DOHH2 (cell line): ENCODE data around the gene SEMA6A.
"Not testable (repeated sequence)": the region's sequence is repeated elsewhere in the genome, so short reads cannot be mapped to it uniquely, and the experiment has no call there.

ENCODE experiments used
- H3F3A ChIP-seq: fragments of 200-600 bp; sonication (generic), shearing (Covaris generic); 2 replicates; pipeline ENCODE4 v1.6.0; 2016; ENCODE audit warnings: antibody characterized with exemption, mild to moderate bottlenecking; ENCODE audit not compliant: control insufficient read depth, insufficient read depth
- H3K27ac ChIP-seq: fragments of 200-600 bp; sonication (generic); 2 replicates; pipeline ENCODE4 v1.5.1; 2014; ENCODE audit warnings: low read depth, mild to moderate bottlenecking, low read length, moderate library complexity
- H3K27me3 ChIP-seq: fragments of 200-600 bp; sonication (generic); 2 replicates; pipeline ENCODE4 v1.6.1; 2014; ENCODE audit warnings: mild to moderate bottlenecking, low read length, mixed read lengths; ENCODE audit not compliant: control insufficient read depth
- H3K36me3 ChIP-seq: fragments of 200-600 bp; sonication (generic); 2 replicates; pipeline ENCODE4 v1.6.1; 2014; ENCODE audit warnings: mild to moderate bottlenecking, low read length, moderate library complexity, mixed read lengths; ENCODE audit not compliant: control insufficient read depth
- H3K4me1 ChIP-seq: fragments of 200-600 bp; sonication (generic); 2 replicates; pipeline ENCODE4 v1.6.1; 2014; ENCODE audit warnings: mild to moderate bottlenecking, low read length, mixed read lengths; ENCODE audit not compliant: control insufficient read depth
- H3K4me2 ChIP-seq: fragments of 200-600 bp; sonication (generic); 2 replicates; pipeline ENCODE4 v1.6.0; 2014; ENCODE audit warnings: mild to moderate bottlenecking, low read length, moderate library complexity
- H3K4me3 ChIP-seq: fragments of 200-600 bp; sonication (generic); 2 replicates; pipeline ENCODE4 v1.5.1; 2014; ENCODE audit warnings: mild to moderate bottlenecking, low read length, mixed read lengths
- H3K79me2 ChIP-seq: fragments of 200-600 bp; sonication (generic); 2 replicates; pipeline ENCODE4 v1.6.1; 2014; ENCODE audit warnings: mild to moderate bottlenecking, low read length, mixed read lengths; ENCODE audit not compliant: control insufficient read depth
- H3K9me2 ChIP-seq: fragments of 200-600 bp; sonication (generic); replicated peaks from 2 replicates; pipeline ENCODE4 v1.6.1; 2014; ENCODE audit warnings: mild to moderate bottlenecking, low read length, mixed read lengths; ENCODE audit not compliant: control insufficient read depth
- H3K9me3 ChIP-seq: fragments of 200-600 bp; sonication (generic); 2 replicates; pipeline ENCODE4 v1.6.1; 2014; ENCODE audit warnings: antibody characterized with exemption, low read length, mixed read lengths; ENCODE audit not compliant: control insufficient read depth, insufficient read depth
- H4K20me1 ChIP-seq: fragments of 200-600 bp; sonication (generic); 2 replicates; pipeline ENCODE4 v1.6.0; 2014; ENCODE audit warnings: low read depth, mild to moderate bottlenecking, antibody characterized with exemption, low read length, moderate library complexity; ENCODE audit not compliant: control insufficient read depth, insufficient read depth
- CTCF ChIP-seq: fragments of 200-600 bp; sonication (generic); IDR thresholded peaks from one replicate; pipeline ENCODE4 v1.5.1; 2014; ENCODE audit warnings: antibody characterized with exemption, mild to moderate bottlenecking, low read depth, low read length; ENCODE audit not compliant: poor library complexity, severe bottlenecking
- EZH2phosphoT487 ChIP-seq: fragments of 200-600 bp; sonication (generic); IDR thresholded peaks from 2 replicates; pipeline ENCODE4 v1.6.1; 2017; ENCODE audit warnings: borderline replicate concordance, mild to moderate bottlenecking, antibody characterized with exemption, low read length, moderate library complexity, mixed read lengths

The SEMA6A gene

DNA sequence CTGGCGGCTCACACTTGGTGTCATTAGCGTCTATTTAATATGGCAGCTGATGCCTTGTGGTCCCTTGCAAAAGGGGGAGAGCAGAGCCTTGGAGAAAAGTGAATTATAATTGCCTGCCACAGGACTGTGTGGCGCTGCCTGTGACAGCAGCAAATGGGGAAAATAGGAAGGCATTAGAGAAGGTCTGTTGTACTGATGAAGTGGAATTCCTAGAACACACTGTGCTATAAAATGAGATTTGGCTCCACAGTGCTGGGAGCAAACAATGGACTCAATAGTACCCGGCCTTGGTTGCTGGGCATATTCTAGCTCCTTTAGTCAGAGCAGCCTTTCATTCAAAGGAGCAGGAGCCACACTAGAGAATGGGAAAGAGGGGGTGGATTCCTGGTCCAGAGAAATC, 21.3 kb downstream of the SEMA6A start:
- no peaks in the 10 kb centered on the region for H3F3A ChIP-seq
- no peaks in the 10 kb centered on the region for H4K20me1 ChIP-seq
- H3K9me2 ChIP-seq = no peaks in the 10 kb centered on the region
- H3K9me3 ChIP-seq = no peaks in the 10 kb centered on the region
- no peaks in the 10 kb centered on the region for H3K4me1 ChIP-seq
- no peak overlapping the region for H3K27ac ChIP-seq
- H3K4me2 ChIP-seq = no peak overlapping the region
- no peak overlapping the region for H3K4me3 ChIP-seq
- no peaks in the 10 kb centered on the region for H3K79me2 ChIP-seq
- H3K27me3 ChIP-seq = no peaks in the 10 kb centered on the region
- no peaks in the 10 kb centered on the region for H3K36me3 ChIP-seq
- no peak for TF ChIP-seq EZH2phosphoT487
- TF ChIP-seq CTCF = no peak

DNA sequence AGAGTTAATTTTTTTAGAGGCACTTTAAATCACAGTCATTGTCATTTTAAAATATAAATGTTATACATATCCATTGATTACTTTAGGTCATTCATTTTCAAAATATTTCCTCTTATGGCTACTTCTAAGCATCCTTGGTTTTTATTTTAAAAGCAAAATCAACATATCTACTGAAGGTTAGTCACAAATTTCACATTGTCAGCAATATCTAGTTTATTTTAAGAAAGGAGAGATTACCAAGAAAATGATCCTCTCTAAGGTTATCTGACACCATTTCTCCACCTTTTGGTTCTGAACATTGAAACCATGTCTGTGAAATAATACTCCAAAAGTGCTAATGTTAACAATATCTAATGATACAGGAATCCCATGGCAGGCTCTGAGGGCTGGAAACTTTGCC, 24.5 kb downstream of the SEMA6A start:
- Histone ChIP-seq H3K4me3 (no peak overlapping the region), H3K4me1 (no peaks in the 10 kb centered on the region), H3K27me3 (no peaks in the 10 kb centered on the region), H3K4me2 (no peak overlapping the region), H3K79me2 (no peaks in the 10 kb centered on the region), H3K9me3 (peaks cover 10% of the 10 kb centered on the region; the same call in 1 of the 2 replicates), H3K9me2 (no peaks in the 10 kb centered on the region), H3K27ac (no peak overlapping the region), H3F3A (no peaks in the 10 kb centered on the region), H4K20me1 (no peaks in the 10 kb centered on the region), H3K36me3 (no peaks in the 10 kb centered on the region)
- TF ChIP-seq CTCF = no peak
- no peak for TF ChIP-seq EZH2phosphoT487

DNA sequence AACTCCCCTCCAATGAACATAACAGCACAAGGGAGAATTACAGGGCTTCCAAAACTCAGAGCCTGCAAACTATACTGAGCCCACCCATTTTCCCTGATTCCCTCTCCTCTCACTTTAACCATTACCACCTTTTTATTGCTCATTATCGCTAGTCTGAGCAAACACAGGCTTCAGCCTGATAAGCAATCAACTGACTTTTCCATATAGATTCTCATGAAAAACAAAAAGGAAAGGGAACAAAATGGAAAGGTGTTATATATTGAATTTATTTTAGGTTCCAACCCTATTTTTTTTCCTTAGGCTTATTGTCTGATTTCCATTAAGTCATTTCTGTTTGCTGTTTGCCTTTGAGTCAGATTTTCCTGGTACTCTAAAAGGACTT, 27.9 kb downstream of the SEMA6A start:
- no peak for TF ChIP-seq EZH2phosphoT487
- Histone ChIP-seq H3K27me3 (0 out of 2 replicates have a peak, but pooled peaks cover 2% of the 10 kb centered on the region), H3K4me3 (no peak overlapping the region), H3F3A (no peaks in the 10 kb centered on the region), H3K79me2 (no peaks in the 10 kb centered on the region), H3K9me2 (no peaks in the 10 kb centered on the region), H3K36me3 (no peaks in the 10 kb centered on the region), H4K20me1 (no peaks in the 10 kb centered on the region), H3K9me3 (peaks cover 10% of the 10 kb centered on the region; the same call in 1 of the 2 replicates), H3K27ac (no peak overlapping the region), H3K4me2 (no peak overlapping the region), H3K4me1 (no peaks in the 10 kb centered on the region)

DNA sequence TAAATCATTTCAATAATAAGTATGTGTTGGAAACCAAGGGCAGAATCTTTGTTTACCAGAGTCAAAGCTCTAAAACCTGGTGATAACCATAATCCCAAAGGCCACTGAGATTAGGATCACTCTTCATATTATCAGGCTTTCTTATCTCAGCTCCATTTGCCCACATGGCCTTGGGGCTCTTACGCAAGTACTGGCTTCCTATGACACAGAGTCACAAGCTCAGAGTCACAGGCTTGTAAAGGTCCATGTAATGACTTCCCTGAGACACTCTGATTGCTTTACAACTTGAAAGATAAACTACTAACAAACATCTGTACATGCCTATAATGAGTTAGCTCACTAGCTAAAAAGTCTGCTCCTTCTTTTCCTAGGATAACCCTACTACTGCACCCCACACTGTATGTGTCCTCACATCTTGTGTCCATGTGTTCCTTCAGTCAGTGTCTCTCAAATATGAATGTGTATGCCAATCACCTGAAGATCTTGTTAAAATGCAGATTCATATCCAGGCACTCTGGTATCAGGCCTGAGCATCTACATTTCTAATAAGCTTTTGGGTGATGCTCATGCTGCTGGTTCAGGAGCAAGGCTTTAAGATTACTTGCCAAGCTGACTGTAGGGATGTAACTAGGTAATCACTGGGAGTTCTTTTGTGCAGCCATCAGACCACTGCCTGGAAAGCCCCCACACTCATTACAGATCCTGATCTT, 28.4 kb downstream of the SEMA6A start:
- Histone ChIP-seq H3K4me2 (no peak overlapping the region), H3K27ac (no peak overlapping the region), H3K4me1 (no peaks in the 10 kb centered on the region), H3K9me3 (peaks cover 10% of the 10 kb centered on the region; the same call in 1 of the 2 replicates), H4K20me1 (no peaks in the 10 kb centered on the region), H3K4me3 (no peak overlapping the region), H3F3A (no peaks in the 10 kb centered on the region), H3K9me2 (no peaks in the 10 kb centered on the region), H3K27me3 (0 out of 2 replicates have a peak, but pooled peaks cover 2% of the 10 kb centered on the region), H3K79me2 (no peaks in the 10 kb centered on the region), H3K36me3 (no peaks in the 10 kb centered on the region)
- TF ChIP-seq CTCF (no peak), EZH2phosphoT487 (no peak)

GRCh38 chr5:116545465-116545864, 29.2 kb downstream of the SEMA6A start:
- not testable (repeated sequence) for H3K4me1 ChIP-seq, H3F3A ChIP-seq, H3K27ac ChIP-seq, H3K4me2 ChIP-seq, H3K79me2 ChIP-seq, H3K9me2 ChIP-seq, H3K36me3 ChIP-seq, H3K4me3 ChIP-seq, H3K27me3 ChIP-seq, H4K20me1 ChIP-seq
- peaks cover 10% of the 10 kb centered on the region; the same call in 1 of the 2 replicates for H3K9me3 ChIP-seq
